Large intestine (tissue), 3 donors: ENCODE results near the gene ADAMTSL2. TPM values are rescaled to one million over a fixed set of nuclear protein-coding genes. Genes with fewer than 3 reads are reported as not detected.

Experiments used
- DNase-seq, 2 donors: peaks; one replicate each; pipeline versions ENCODE4 v3.0.0 to v3.0.0-alpha.2; 2013
- H3K27ac ChIP-seq: one replicate; pipeline ENCODE4 v1.5.1; 2013; ENCODE audit warnings: low read length
- H3K27me3 ChIP-seq: 2 replicates; pipeline ENCODE4 v1.6.1; 2013; ENCODE audit warnings: low read length; ENCODE audit not compliant: control insufficient read depth, insufficient read depth
- H3K36me3 ChIP-seq: 2 replicates; pipeline ENCODE4 v1.6.1; 2013; ENCODE audit warnings: low read length; ENCODE audit not compliant: control insufficient read depth, insufficient read depth
- H3K4me1 ChIP-seq: one replicate; pipeline ENCODE4 v1.6.1; 2013; ENCODE audit warnings: low read length; ENCODE audit not compliant: control insufficient read depth, insufficient read depth
- H3K4me3 ChIP-seq: one replicate; pipeline ENCODE4 v1.5.1; 2013; ENCODE audit warnings: low read length
- H3K9me3 ChIP-seq: one replicate; pipeline ENCODE4 v1.6.1; 2013; ENCODE audit warnings: mild to moderate bottlenecking, low read depth, low read length, moderate library complexity; ENCODE audit not compliant: control insufficient read depth
- WGBS: methylation state at CpG from one replicate; pipeline ENCODE4 v1.1.5; 2013; ENCODE audit warnings: low lambda C conversion rate; ENCODE audit not compliant: insufficient coverage; 5-methylcytosine and 5-hydroxymethylcytosine counted together
- polyA plus RNA-seq: library from polyadenylated mRNA; unstranded; fragments of 120-200 nt; gene quantifications from one replicate; pipeline ENCODE4 v1.2.1, GENCODE V29; 2013

ADAMTSL2 gene
- polyA plus RNA-seq, 1 donor: 0.69 TPM

GRCh38 chr9:133568186-133568585 is 33.7 kb downstream of the ADAMTSL2 start:
- DNase-seq: no peak
- Histone ChIP-seq H3K9me3 (no peaks in the 10 kb centered on the region), H3K36me3 (no peaks in the 10 kb centered on the region), H3K27me3 (peaks cover 12% of the 10 kb centered on the region), H3K4me1 (peaks cover 4% of the 10 kb centered on the region), H3K27ac (no peak overlapping the region), H3K4me3 (no peak overlapping the region)
- WGBS: no CpG with 5 or more reads among the region's 33 CpGs

DNA sequence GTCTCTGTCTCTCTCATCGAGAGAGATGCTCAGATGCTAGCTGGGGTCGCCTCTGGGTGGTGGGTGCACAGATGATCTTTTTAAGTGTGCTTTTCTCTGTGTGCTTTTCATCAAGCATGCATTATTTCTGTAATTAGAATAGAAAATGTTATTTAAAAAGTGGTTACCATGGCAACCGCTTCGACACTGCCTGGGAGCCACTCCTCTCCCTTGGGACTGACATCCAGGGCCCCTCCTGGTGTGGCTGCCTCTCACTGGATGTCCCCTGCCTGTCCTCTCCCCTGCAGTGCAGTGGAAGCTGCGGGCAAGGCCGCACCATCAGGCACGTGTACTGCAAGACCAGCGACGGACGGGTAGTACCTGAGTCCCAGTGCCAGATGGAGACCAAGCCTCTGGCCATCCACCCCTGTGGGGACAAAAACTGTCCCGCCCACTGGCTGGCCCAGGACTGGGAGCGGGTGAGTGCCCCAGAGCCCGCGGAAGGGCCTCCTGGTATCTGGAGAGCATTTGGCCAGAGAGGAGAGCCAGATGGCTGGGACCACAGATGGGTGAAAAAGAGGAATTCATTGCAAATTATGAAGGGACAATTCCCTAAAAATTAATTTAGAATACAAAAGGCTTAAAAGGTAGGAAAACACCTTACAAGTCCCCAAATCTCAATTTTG is 34.7 kb downstream of the ADAMTSL2 start:
- no peaks in the 10 kb centered on the region for H3K36me3 ChIP-seq
- peaks cover 11% of the 10 kb centered on the region for H3K27me3 ChIP-seq
- no peaks in the 10 kb centered on the region for H3K9me3 ChIP-seq
- DNase-seq: no peak
- no peak overlapping the region for H3K4me3 ChIP-seq
- no CpG with 5 or more reads among the region's 14 CpGs for WGBS
- H3K4me1 ChIP-seq: no peaks in the 10 kb centered on the region
- no peak overlapping the region for H3K27ac ChIP-seq

DNA sequence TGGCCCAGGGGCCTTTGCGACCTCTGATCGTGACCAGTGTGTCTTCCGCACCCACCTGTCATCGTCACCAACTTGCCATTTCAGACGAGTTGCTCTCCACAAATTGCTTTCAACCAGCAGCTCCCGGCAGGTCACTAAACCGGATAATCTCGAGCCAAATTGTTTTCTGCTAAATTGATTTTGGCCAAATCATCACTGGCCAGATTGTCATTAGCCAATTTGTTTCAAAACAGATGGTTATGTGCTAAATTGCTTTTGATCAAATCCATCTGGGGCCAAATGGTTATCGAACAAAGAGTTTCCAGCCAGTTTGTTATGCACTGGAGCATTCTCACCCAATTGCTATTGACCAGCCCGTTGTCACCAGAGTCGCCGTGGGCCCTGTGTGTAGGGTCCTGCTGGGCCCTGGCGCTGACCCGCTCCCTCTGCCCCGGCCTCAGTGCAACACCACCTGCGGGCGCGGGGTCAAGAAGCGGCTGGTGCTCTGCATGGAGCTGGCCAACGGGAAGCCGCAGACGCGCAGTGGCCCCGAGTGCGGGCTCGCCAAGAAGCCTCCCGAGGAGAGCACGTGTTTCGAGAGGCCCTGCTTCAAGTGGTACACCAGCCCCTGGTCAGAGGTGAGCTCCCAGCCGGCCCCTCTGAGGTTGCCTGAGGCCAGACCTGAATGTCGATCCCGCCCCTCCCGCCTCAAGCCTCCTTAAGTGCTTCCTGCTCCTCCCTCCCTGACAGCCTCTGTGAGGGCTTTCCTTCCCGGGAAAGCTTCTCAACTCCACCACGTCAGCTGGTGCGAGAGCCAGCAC is 35.6 kb downstream of the ADAMTSL2 start:
- no peak for DNase-seq
- Histone ChIP-seq H3K4me3 (no peak overlapping the region), H3K27ac (no peak overlapping the region), H3K36me3 (no peaks in the 10 kb centered on the region), H3K9me3 (no peaks in the 10 kb centered on the region), H3K4me1 (no peaks in the 10 kb centered on the region), H3K27me3 (peaks cover 6% of the 10 kb centered on the region)
- WGBS: 60% methylated on average over 1 of the region's 36 CpGs

- Histone ChIP-seq H3K9me3 (no peaks in the 10 kb centered on the region), H3K4me3 (no peak overlapping the region), H3K27me3 (peaks cover 2% of the 10 kb centered on the region), H3K4me1 (no peaks in the 10 kb centered on the region), H3K36me3 (no peaks in the 10 kb centered on the region), H3K27ac (no peak overlapping the region)
- WGBS: no CpG with 5 or more reads among the region's 16 CpGs
- no peak for DNase-seq
Measured at GRCh38 chr9:133570691-133571080, 36.2 kb downstream of the ADAMTSL2 start.

DNA sequence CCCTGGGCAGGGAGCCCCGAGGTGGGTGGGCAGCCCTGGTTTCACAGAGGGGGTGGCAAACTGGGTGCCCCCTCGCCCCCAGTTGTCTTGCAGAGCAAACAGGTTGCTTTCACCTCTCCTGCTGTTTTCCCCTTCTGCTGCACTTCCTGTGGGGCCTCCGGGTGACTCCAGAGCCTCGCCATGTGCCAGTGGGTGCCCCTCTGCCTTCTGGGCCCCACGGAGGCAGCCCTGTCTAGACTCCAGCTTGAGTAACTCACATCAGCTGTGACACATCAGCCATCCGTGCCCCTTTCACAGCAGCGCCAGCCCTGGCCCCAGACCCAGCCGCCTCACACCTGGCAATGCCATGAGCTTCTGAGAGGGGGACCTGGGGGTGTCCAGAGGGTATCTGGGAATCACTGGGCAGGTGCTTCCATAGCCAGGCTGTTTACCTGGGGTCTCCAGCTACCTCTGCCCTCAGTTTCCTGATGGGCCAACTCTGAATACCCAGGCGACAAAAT is 36.9 kb downstream of the ADAMTSL2 start:
- no peak overlapping the region for H3K27ac ChIP-seq
- H3K9me3 ChIP-seq: no peaks in the 10 kb centered on the region
- H3K36me3 ChIP-seq: no peaks in the 10 kb centered on the region
- no peak for DNase-seq
- no peak overlapping the region for H3K4me3 ChIP-seq
- H3K27me3 ChIP-seq: peaks cover 3% of the 10 kb centered on the region
- 67% methylated on average over 1 of the region's 9 CpGs for WGBS
- no peaks in the 10 kb centered on the region for H3K4me1 ChIP-seq

- H3K27me3 ChIP-seq: peaks cover 8% of the 10 kb centered on the region
- no peaks in the 10 kb centered on the region for H3K9me3 ChIP-seq
- no peak for DNase-seq
- no peak overlapping the region for H3K27ac ChIP-seq
- no CpG with 5 or more reads among the region's 20 CpGs for WGBS
- no peaks in the 10 kb centered on the region for H3K36me3 ChIP-seq
- H3K4me3 ChIP-seq: no peak overlapping the region
- H3K4me1 ChIP-seq: no peaks in the 10 kb centered on the region
Measured at GRCh38 chr9:133571896-133572595, 37.5 kb downstream of the ADAMTSL2 start.

- no peak overlapping the region for H3K4me3 ChIP-seq
- DNase-seq: no peak
Measured at GRCh38 chr9:133572821-133573361, 38.4 kb downstream of the ADAMTSL2 start.

GRCh38 chr9:133573791-133574515 is 39.4 kb downstream of the ADAMTSL2 start:
- Histone ChIP-seq H3K9me3 (no peaks in the 10 kb centered on the region), H3K36me3 (no peaks in the 10 kb centered on the region), H3K27ac (no peak overlapping the region), H3K27me3 (peaks cover 17% of the 10 kb centered on the region), H3K4me1 (no peaks in the 10 kb centered on the region), H3K4me3 (no peak overlapping the region)
- no peak for DNase-seq
- no CpG with 5 or more reads among the region's 21 CpGs for WGBS

More at GRCh38 chr9:133572821-133573361, 38.4 kb downstream of the ADAMTSL2 start:
- no peak overlapping the region for H3K27ac ChIP-seq
- no CpG with 5 or more reads among the region's 15 CpGs for WGBS
- H3K4me1 ChIP-seq: no peaks in the 10 kb centered on the region
- peaks cover 8% of the 10 kb centered on the region for H3K27me3 ChIP-seq
- H3K36me3 ChIP-seq: no peaks in the 10 kb centered on the region
- H3K9me3 ChIP-seq: no peaks in the 10 kb centered on the region

DNA sequence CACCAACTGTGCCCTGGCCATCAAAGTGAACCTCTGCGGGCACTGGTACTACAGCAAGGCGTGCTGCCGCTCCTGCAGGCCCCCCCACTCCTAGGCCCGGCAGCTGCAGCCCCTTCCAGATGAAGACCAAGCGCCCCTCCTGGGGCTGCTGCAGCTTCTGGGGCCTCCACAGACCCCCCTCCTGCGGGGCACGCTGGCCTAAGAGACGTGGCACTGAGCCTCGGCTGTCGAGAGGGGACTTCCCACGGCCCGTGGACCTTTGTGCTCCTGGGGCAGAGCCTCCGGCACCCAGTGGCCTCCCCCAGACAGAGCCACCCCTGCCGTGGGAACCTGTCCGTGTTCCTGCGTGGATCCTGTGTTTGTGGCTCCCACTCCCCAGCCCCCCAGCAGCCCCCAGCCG is 40.3 kb downstream of the ADAMTSL2 start:
- no CpG with 5 or more reads among the region's 17 CpGs for WGBS
- H3K27me3 ChIP-seq: peaks cover 24% of the 10 kb centered on the region
- H3K4me3 ChIP-seq: no peak overlapping the region
- H3K4me1 ChIP-seq: no peaks in the 10 kb centered on the region
- H3K27ac ChIP-seq: no peak overlapping the region
- H3K9me3 ChIP-seq: no peaks in the 10 kb centered on the region
- no peaks in the 10 kb centered on the region for H3K36me3 ChIP-seq
- no peak for DNase-seq
